OCI-LY7 (cell line): ENCODE measurements around the gene CLEC2B. TPM values are rescaled to one million over a fixed set of nuclear protein-coding genes. Genes with fewer than 3 reads are reported as not detected.

ENCODE experiments used
- BruUV-seq: library from RNA; stranded (reverse); fragments of 400-500 nt; replicated peaks from 2 replicates; lab custom pipeline; 2021; lab: Mats Ljungman, UMichigan
- CTCF ChIA-PET: fragments of 300-600 bp; sonication (Branson Sonifier 250); formaldehyde crosslinking; loops from one replicate; lab custom pipeline; 2022; ENCODE audit warnings: antibody characterized with exemption; ENCODE audit not compliant: unreplicated experiment; lab: Charles Lee
- POLR2A ChIA-PET: fragments of 300-600 bp; sonication (Branson Sonifier 250); formaldehyde crosslinking; loops from one replicate; lab custom pipeline; 2022; ENCODE audit warnings: antibody characterized with exemption; lab: Charles Lee
- DNase-seq: peaks from one replicate; pipeline ENCODE4 v3.0.0-alpha.2; 2015; ENCODE audit warnings: low spot score
- H2AFZ ChIP-seq: fragments of 200-600 bp; sonication (generic), shearing (Covaris generic); 2 replicates; pipeline ENCODE4 v1.6.1; 2014; ENCODE audit warnings: mild to moderate bottlenecking, antibody characterized with exemption, low read length, moderate library complexity
- H3K27ac ChIP-seq: fragments of 200-600 bp; sonication (generic); 2 replicates; pipeline ENCODE4 v1.5.1; 2014; ENCODE audit warnings: mixed run types, low read depth, mild to moderate bottlenecking, moderate library complexity, low read length, inconsistent platforms; ENCODE audit not compliant: poor library complexity, severe bottlenecking
- H3K36me3 ChIP-seq: fragments of 200-600 bp; sonication (generic); 2 replicates; pipeline ENCODE4 v1.6.1; 2014; ENCODE audit warnings: mild to moderate bottlenecking, antibody characterized with exemption, low read length, moderate library complexity, mixed read lengths; ENCODE audit not compliant: insufficient read depth
- H3K4me1 ChIP-seq: fragments of 200-600 bp; sonication (generic); 2 replicates; pipeline ENCODE4 v1.5.1; 2014; ENCODE audit warnings: mild to moderate bottlenecking, low read length; ENCODE audit not compliant: insufficient read depth, poor library complexity, severe bottlenecking
- H3K4me2 ChIP-seq: fragments of 200-600 bp; sonication (generic); 2 replicates; pipeline ENCODE4 v1.6.1; 2014; ENCODE audit warnings: mild to moderate bottlenecking, low read length
- H3K4me3 ChIP-seq: fragments of 200-600 bp; sonication (generic); 2 replicates; pipeline ENCODE4 v1.5.1; 2014; ENCODE audit warnings: mild to moderate bottlenecking, low read depth, low read length; ENCODE audit not compliant: poor library complexity, severe bottlenecking
- H3K79me2 ChIP-seq: fragments of 200-600 bp; sonication (generic); 2 replicates; pipeline ENCODE4 v1.6.1; 2016; ENCODE audit warnings: low read depth, mild to moderate bottlenecking, low read length, moderate library complexity, mixed read lengths; ENCODE audit not compliant: insufficient read depth
- H3K9me2 ChIP-seq: fragments of 200-600 bp; sonication (generic); 2 replicates; pipeline ENCODE4 v1.6.1; 2016; ENCODE audit warnings: mild to moderate bottlenecking, low read length, mixed read lengths; ENCODE audit not compliant: insufficient read depth
- H3K9me3 ChIP-seq: fragments of 200-600 bp; sonication (generic); 2 replicates; pipeline ENCODE4 v1.6.1; 2014; ENCODE audit warnings: mild to moderate bottlenecking, mixed run types, low read length, mixed read lengths
- H4K20me1 ChIP-seq: fragments of 200-600 bp; sonication (generic); 2 replicates; pipeline ENCODE4 v1.6.1; 2014; ENCODE audit warnings: mild to moderate bottlenecking, antibody characterized with exemption, low read length, moderate library complexity, mixed read lengths; ENCODE audit not compliant: insufficient read depth
- CTCF ChIP-seq: fragments of 200-600 bp; sonication (generic); conservative IDR thresholded peaks from 2 replicates; pipeline ENCODE4 v1.5.1; 2014; ENCODE audit warnings: mild to moderate bottlenecking, antibody characterized with exemption, low read length, moderate library complexity, mixed read lengths
- EZH2phosphoT487 ChIP-seq: fragments of 200-600 bp; sonication (generic); IDR thresholded peaks from 2 replicates; pipeline ENCODE4 v1.6.1; 2018; ENCODE audit warnings: low read depth, borderline replicate concordance, mild to moderate bottlenecking, mixed run types, antibody characterized with exemption, low read length, moderate library complexity, mixed read lengths
- intact Hi-C: fragments of 100-400 bp; cut with micrococcal nuclease; formaldehyde crosslinking; loops from one replicate; pipeline ENCODE4 v1.10.0; 2022; ENCODE audit not compliant: unreplicated experiment
- total RNA-seq, 2 experiments: library from RNA; depleted of rRNA in 1 of 2; stranded (reverse); fragments of >200 nt in 1 of 2; shearing (Covaris generic) in 1 of 2; gene quantifications; 2 replicates each; pipeline ENCODE4 v1.2.3, GENCODE V29; 2014 to 2022

The CLEC2B gene
- total RNA-seq, 2 experiments from 2014 or later, result 2.2 to 2.3 TPM

GRCh38 chr12:9805883-9806282 lies 63.3 kb downstream of the CLEC2B start:
- intact Hi-C loops, result no loop called here
- POLR2A ChIA-PET, result no interaction called here

More at GRCh38 chr12:9805883-9806282, 63.3 kb downstream of the CLEC2B start:
- H3K36me3 ChIP-seq, result no peaks in the 10 kb centered on the region
- no TSS peak for BruUV-seq
- no peaks in the 10 kb centered on the region for H3K9me3 ChIP-seq
- H3K27ac ChIP-seq, result no peak overlapping the region
- TF ChIP-seq EZH2phosphoT487 (no peak), CTCF (no peak)
- no peaks in the 10 kb centered on the region for H3K4me1 ChIP-seq
- no peak overlapping the region for H3K4me3 ChIP-seq
- H4K20me1 ChIP-seq, result no peaks in the 10 kb centered on the region
- H3K9me2 ChIP-seq, result no peaks in the 10 kb centered on the region
- no peak for DNase-seq
- H2AFZ ChIP-seq, result no peak overlapping the region
- CTCF ChIA-PET, result no interaction called here
- no peaks in the 10 kb centered on the region for H3K79me2 ChIP-seq
- no peak overlapping the region for H3K4me2 ChIP-seq

Other genes starting within 250 kb of the CLEC2B start
- 56.9 and 59.6 TPM in 2 replicates for gene CLEC2D, start 199.6 kb downstream of the CLEC2B start, total RNA-seq (2014; rRNA removed; shearing (Covaris generic))
- gene CLEC2D, start 199.6 kb downstream of the CLEC2B start, total RNA-seq (2022), result 146 and 177 TPM in 2 replicates
- gene CLECL1, start 136.3 kb downstream of the CLEC2B start, total RNA-seq (2014; rRNA removed; shearing (Covaris generic)), result 68.4 and 73.3 TPM in 2 replicates
- gene CLECL1, start 136.3 kb downstream of the CLEC2B start, total RNA-seq (2022), result 106 and 114 TPM in 2 replicates
- gene CD69, start 108.5 kb downstream of the CLEC2B start, total RNA-seq (2014; rRNA removed; shearing (Covaris generic)), result 12.3 and 13.7 TPM in 2 replicates
- 9.7 and 10.3 TPM in 2 replicates for gene CD69, start 108.5 kb downstream of the CLEC2B start, total RNA-seq (2022)
- gene KLRF1, start 41.9 kb downstream of the CLEC2B start, total RNA-seq (2014; rRNA removed; shearing (Covaris generic)), result not detected in 2 replicates
- gene KLRF1, start 41.9 kb downstream of the CLEC2B start, total RNA-seq (2022), result 0.46 TPM in 1 of 2 replicates, not detected in the other
- not detected in 2 replicates for gene KLRF2, start 12.1 kb upstream of the CLEC2B start, total RNA-seq (2014; rRNA removed; shearing (Covaris generic))
- gene KLRF2, start 12.1 kb upstream of the CLEC2B start, total RNA-seq (2022), result not detected in 2 replicates
- not detected in 2 replicates for gene CLEC2A, start 63.0 kb upstream of the CLEC2B start, total RNA-seq (2014; rRNA removed; shearing (Covaris generic))
- not detected in 2 replicates for gene CLEC2A, start 63.0 kb upstream of the CLEC2B start, total RNA-seq (2022)
- not detected in 2 replicates for gene CLEC12A, start 102.1 kb upstream of the CLEC2B start, total RNA-seq (2014; rRNA removed; shearing (Covaris generic))
- gene CLEC12A, start 102.1 kb upstream of the CLEC2B start, total RNA-seq (2022), result not detected in 2 replicates
- not detected in 2 replicates for gene CLEC1B, start 129.8 kb upstream of the CLEC2B start, total RNA-seq (2014; rRNA removed; shearing (Covaris generic))
- gene CLEC1B, start 129.8 kb upstream of the CLEC2B start, total RNA-seq (2022), result not detected in 2 replicates
- gene CLEC12B, start 141.3 kb upstream of the CLEC2B start, total RNA-seq (2014; rRNA removed; shearing (Covaris generic)), result not detected in 2 replicates
- gene CLEC12B, start 141.3 kb upstream of the CLEC2B start, total RNA-seq (2022), result not detected in 2 replicates
- not detected in 2 replicates for gene CLEC9A, start 161.3 kb upstream of the CLEC2B start, total RNA-seq (2014; rRNA removed; shearing (Covaris generic))
- not detected in 2 replicates for gene CLEC9A, start 161.3 kb upstream of the CLEC2B start, total RNA-seq (2022)
- gene CLEC1A, start 229.6 kb upstream of the CLEC2B start, total RNA-seq (2014; rRNA removed; shearing (Covaris generic)), result not detected in 2 replicates
- not detected in 2 replicates for gene CLEC1A, start 229.6 kb upstream of the CLEC2B start, total RNA-seq (2022)